GM12878 (cell line): ENCODE results near the gene PTAFR. TPM values are rescaled to one million over a fixed set of nuclear protein-coding genes. Genes with fewer than 3 reads are reported as not detected.

Experiments used
- ATAC-seq: fragments of 200-7000 bp; cut with Tn5 transposase; 3 replicates; pipeline ENCODE4 v1.9.1; 2020; ENCODE audit warnings: mild to moderate bottlenecking, moderate library complexity
- BruUV-seq: library from RNA; stranded (reverse); fragments of 400-500 nt; replicated peaks from 2 replicates; lab custom pipeline; 2021; lab: Mats Ljungman, UMichigan
- CTCF ChIA-PET: fragments of 300-600 bp; sonication (Branson Sonifier 250); formaldehyde crosslinking; extraction: SDS; loops from one replicate; lab custom pipeline; 2021; ENCODE audit warnings: inconsistent platforms; lab: Yijun Ruan, JAX
- POLR2A ChIA-PET: fragments of 350-600 bp; formaldehyde crosslinking; extraction: SDS; loops from one replicate; lab custom pipeline; 2021; ENCODE audit warnings: inconsistent platforms; lab: Charles Lee
- RAD21 ChIA-PET: fragments of 300-600 bp; sonication (Branson Sonifier 250); formaldehyde crosslinking; loops from one replicate; lab custom pipeline; 2023; ENCODE audit warnings: antibody characterized with exemption; ENCODE audit not compliant: unreplicated experiment; lab: Charles Lee
- SMC1A ChIA-PET: fragments of 300-600 bp; sonication (Branson Sonifier 250); formaldehyde crosslinking; loops from one replicate; lab custom pipeline; 2023; ENCODE audit not compliant: unreplicated experiment, uncharacterized antibody; lab: Charles Lee
- DNase-seq: peaks from one replicate; pipeline ENCODE4 v3.0.0-alpha.2; 2011; ENCODE audit warnings: low read depth, low spot score
- FAIRE-seq: peaks from 3 replicates; lab custom pipeline; 2011; peaks lifted over from hg19 to GRCh38; lab: Jason Lieb, UNC
- H2AFZ ChIP-seq: 2 replicates; pipeline ENCODE4 v1.6.0; 2011; ENCODE audit warnings: low read depth, low read length, control low read depth; ENCODE audit not compliant: control insufficient read depth
- H3K27ac ChIP-seq: 2 replicates; pipeline ENCODE4 v1.5.1; 2011; ENCODE audit warnings: control low read depth; ENCODE audit not compliant: control insufficient read depth, insufficient read depth
- H3K27me3 ChIP-seq, 2 experiments: replicated peaks in 1 of 2; 2 replicates each; pipeline versions ENCODE4 v1.6.0 to v1.6.1; 2011; ENCODE audit warnings: low read length in 1 of 2; ENCODE audit not compliant: control insufficient read depth in 2 of 2, insufficient read depth in 2 of 2
- H3K36me3 ChIP-seq, 2 experiments: 2 replicates each; pipeline ENCODE4 v1.5.1; 2011; ENCODE audit warnings: low read length in 1 of 2; ENCODE audit not compliant: control insufficient read depth in 2 of 2, insufficient read depth in 2 of 2
- H3K4me1 ChIP-seq: 2 replicates; pipeline ENCODE4 v1.6.1; 2011; ENCODE audit warnings: mild to moderate bottlenecking, low read length, moderate library complexity, mixed read lengths; ENCODE audit not compliant: control insufficient read depth, insufficient read depth
- H3K4me2 ChIP-seq: 2 replicates; pipeline ENCODE4 v1.6.0; 2011; ENCODE audit warnings: control low read depth; ENCODE audit not compliant: control insufficient read depth, insufficient read depth
- H3K4me3 ChIP-seq: fragments of 200-600 bp; sonication (generic); 2 replicates; pipeline ENCODE4 v1.5.1; 2016
- H3K79me2 ChIP-seq: 2 replicates; pipeline ENCODE4 v1.6.0; 2011; ENCODE audit warnings: low read length; ENCODE audit not compliant: control insufficient read depth, insufficient read depth
- H3K9ac ChIP-seq: 2 replicates; pipeline ENCODE4 v1.8.0; 2011; ENCODE audit warnings: low read length, control low read depth, mixed read lengths; ENCODE audit not compliant: control insufficient read depth, insufficient read depth
- H3K9me3 ChIP-seq: replicated peaks from 3 replicates; pipeline ENCODE4 v1.5.1; 2011; ENCODE audit warnings: mild to moderate bottlenecking, low read length; ENCODE audit not compliant: control insufficient read depth, insufficient read depth
- H4K20me1 ChIP-seq: 2 replicates; pipeline ENCODE4 v1.6.0; 2011; ENCODE audit not compliant: control insufficient read depth, insufficient read depth
- ATF2 ChIP-seq: IDR thresholded peaks from 2 replicates; pipeline ENCODE4 v1.6.1; 2012; ENCODE audit warnings: low read length, inconsistent platforms
- CHD1 ChIP-seq: IDR thresholded peaks from 2 replicates; pipeline ENCODE4 v1.6.1; 2012; ENCODE audit warnings: low read depth, low read length, improper control_type of control experiment
- E2F8 ChIP-seq: fragments of 450-650 bp; IDR thresholded peaks from 2 replicates; pipeline ENCODE4 v1.6.1; 2018; ENCODE audit warnings: mild to moderate bottlenecking, low read depth, moderate library complexity; ENCODE audit not compliant: partially characterized antibody
- EED ChIP-seq: sonication (generic); IDR thresholded peaks from 2 replicates; pipeline ENCODE4 v1.6.1; 2016; ENCODE audit warnings: antibody characterized with exemption, low read depth
- KAT2A ChIP-seq: conservative IDR thresholded peaks from 2 replicates; pipeline ENCODE4 v1.6.1; 2011; ENCODE audit warnings: low read depth, low read length; ENCODE audit not compliant: control insufficient read depth
- MXI1 ChIP-seq: fragments of 150-350 bp; IDR thresholded peaks from 2 replicates; pipeline ENCODE4 v1.6.1; 2011; ENCODE audit warnings: low read depth, mild to moderate bottlenecking, inconsistent platforms, low read length, improper control_type of control experiment
- MYB ChIP-seq: fragments of 150-350 bp; IDR thresholded peaks from 2 replicates; pipeline ENCODE4 v1.6.1; 2014; ENCODE audit warnings: mild to moderate bottlenecking, low read depth, low read length, borderline replicate concordance
- MYC ChIP-seq: IDR thresholded peaks from 2 replicates; pipeline ENCODE4 v1.6.1; 2011; ENCODE audit warnings: mild to moderate bottlenecking, low read length, moderate library complexity, inconsistent platforms; ENCODE audit not compliant: insufficient read depth, insufficient replicate concordance, insufficient read length, severe bottlenecking
- NFXL1 ChIP-seq: fragments of 450-650 bp; IDR thresholded peaks from 2 replicates; pipeline ENCODE4 v1.6.1; 2017; ENCODE audit warnings: antibody characterized with exemption, mild to moderate bottlenecking, borderline replicate concordance
- NKRF ChIP-seq: fragments of 450-650 bp; conservative IDR thresholded peaks from 2 replicates; pipeline ENCODE4 v1.6.1; 2017; ENCODE audit warnings: mild to moderate bottlenecking, moderate library complexity
- SREBF2 ChIP-seq: IDR thresholded peaks from 2 replicates; pipeline ENCODE4 v1.6.1; 2012; ENCODE audit warnings: mild to moderate bottlenecking, low read length
- USF1 ChIP-seq: IDR thresholded peaks from 2 replicates; pipeline ENCODE4 v1.6.1; 2011; ENCODE audit warnings: borderline replicate concordance, low read depth, mild to moderate bottlenecking, moderate library complexity, mixed read lengths, low read length; ENCODE audit not compliant: insufficient read depth; ENCODE audit errors: extremely low read length
- ZBTB33 ChIP-seq: fragments of 450-650 bp; IDR thresholded peaks from 2 replicates; pipeline ENCODE4 v1.6.1; 2017; ENCODE audit warnings: mild to moderate bottlenecking
- ZNF384 ChIP-seq: IDR thresholded peaks from 2 replicates; pipeline ENCODE4 v1.6.1; 2012; ENCODE audit warnings: low read depth, mild to moderate bottlenecking, low read length, improper control_type of control experiment, borderline replicate concordance
- WGBS: methylation state at CpG from one replicate; pipeline ENCODE4 v1.1.6; 2016; ENCODE audit warnings: low lambda C conversion rate; ENCODE audit not compliant: insufficient replicate concordance, insufficient coverage; ENCODE audit errors: missing lambda C conversion rate; 5-methylcytosine and 5-hydroxymethylcytosine counted together
- in situ Hi-C: fragments of 300-500 bp; cut with MboI; formaldehyde crosslinking; loops from 9 replicates; pipeline ENCODE4 v1.14.3; 2018; ENCODE audit warnings: mixed read lengths
- intact Hi-C: fragments of 100-400 bp; cut with micrococcal nuclease; formaldehyde crosslinking; loops from one replicate; pipeline ENCODE4 v1.14.2; 2022; ENCODE audit not compliant: unreplicated experiment
- polyA plus RNA-seq, 11 experiments: library from polyadenylated mRNA; depleted of rRNA in 4 of 11; unstranded in 6 of 11; stranded (reverse) in 5 of 11; fragments of >200 nt; fragmentation: Nextera tagmentation in 4 of 11; fragmentation: Illumina TruSeq in 1 of 11; extraction: Ambion mirVana in 4 of 11; extraction: Trizol in 1 of 11; gene quantifications; 1 replicate in 1 of 11; 2 replicates in 10 of 11; pipeline versions ENCODE4 v1.2.1 to v1.2.3, GENCODE V29; 2011 to 2016; ENCODE audit warnings: inconsistent platforms in 2 of 11, missing spikeins in 2 of 11, low read depth in 1 of 11
- total RNA-seq, 4 experiments: library from RNA; depleted of rRNA in 3 of 4; stranded (reverse); fragments of >200 nt in 3 of 4; fragmentation: Illumina TruSeq in 1 of 4; extraction: Trizol in 1 of 4; gene quantifications; 2 replicates each; pipeline versions ENCODE4 v1.2.1 to v1.2.3, GENCODE V29; 2013 to 2021

PTAFR gene
- total and polyA plus RNA-seq, 10 of the 15 experiments (the other 5 are each of a cell fraction or from before 2014, with no cell fraction given), result 17.5 to 251 (median 27.7) TPM

GRCh38 chr1:28190337-28190979, 14.0 kb upstream of the PTAFR start:
- H4K20me1 ChIP-seq, result no peaks in the 10 kb centered on the region
- DNase-seq (no peak), ATAC-seq (no peak), FAIRE-seq (no peak)
- no peak overlapping the region for H3K4me3 ChIP-seq
- no peaks in the 10 kb centered on the region for H3K79me2 ChIP-seq
- BruUV-seq, result no TSS peak
- SMC1A ChIA-PET, result interaction anchor here (1.2 kb wide), 1 partner anchor 10 kb away, joined by 3 read pairs; no protein-coding TSS in a partner anchor
- H3K9me3 ChIP-seq, result no peaks in the 10 kb centered on the region
- RAD21 ChIA-PET, result no interaction called here
- no peak overlapping the region for H3K4me2 ChIP-seq
- H3K36me3 ChIP-seq, result no peaks in the 10 kb centered on the region; a peak in 1 of 4 replicates
- no peak overlapping the region for H3K9ac ChIP-seq
- H2AFZ ChIP-seq, result no peak overlapping the region
- no peaks in the 10 kb centered on the region for H3K27me3 ChIP-seq
- POLR2A ChIA-PET, result no interaction called here
- intact Hi-C loops (no loop called here), in situ Hi-C loops (no loop called here)
- WGBS, result 51% methylated on average over 3 of the region's 3 CpGs
- no peak overlapping the region for H3K27ac ChIP-seq
- H3K4me1 ChIP-seq, result no peaks in the 10 kb centered on the region
- CTCF ChIA-PET, result interaction anchor here (1.6 kb wide), 1 partner anchor 99 kb away, joined by 4 read pairs; no protein-coding TSS in a partner anchor
- TF ChIP-seq CHD1, result no peak
- no peak for TF ChIP-seq KAT2A
- no peak for TF ChIP-seq MXI1
- TF ChIP-seq ZNF384, result no peak
- no peak for TF ChIP-seq USF1
- TF ChIP-seq NKRF, result no peak
- TF ChIP-seq SREBF2, result no peak
- no peak for TF ChIP-seq ZBTB33
- no peak for TF ChIP-seq MYC
- TF ChIP-seq E2F8, result no peak
- TF ChIP-seq EED, result no peak
- TF ChIP-seq ATF2, result no peak
- no peak for TF ChIP-seq MYB
- no peak for TF ChIP-seq NFXL1
